ENCODE data around the gene CHST6.

DNA sequence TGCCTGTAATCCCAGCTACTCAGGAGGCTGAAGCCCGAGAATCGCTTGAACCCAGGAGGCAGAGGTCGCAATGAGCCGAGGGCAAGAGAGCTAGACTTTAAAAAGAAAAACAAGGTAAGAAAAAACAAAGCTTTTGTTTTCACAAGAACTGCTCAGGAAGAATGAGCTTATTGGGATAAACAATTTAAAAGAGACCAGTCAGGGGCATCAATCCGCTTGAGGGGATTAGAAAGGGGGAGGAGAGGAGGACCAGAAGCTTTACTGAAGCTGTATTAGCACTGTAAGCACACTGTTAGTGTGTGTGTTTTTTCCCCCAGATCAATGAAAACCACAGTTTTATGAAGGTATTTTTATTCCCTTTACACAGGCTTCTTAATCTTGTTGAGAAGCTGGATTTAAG, 39.6 kb downstream of the CHST6 start:
- TF ChIP-seq, protein P1, sequence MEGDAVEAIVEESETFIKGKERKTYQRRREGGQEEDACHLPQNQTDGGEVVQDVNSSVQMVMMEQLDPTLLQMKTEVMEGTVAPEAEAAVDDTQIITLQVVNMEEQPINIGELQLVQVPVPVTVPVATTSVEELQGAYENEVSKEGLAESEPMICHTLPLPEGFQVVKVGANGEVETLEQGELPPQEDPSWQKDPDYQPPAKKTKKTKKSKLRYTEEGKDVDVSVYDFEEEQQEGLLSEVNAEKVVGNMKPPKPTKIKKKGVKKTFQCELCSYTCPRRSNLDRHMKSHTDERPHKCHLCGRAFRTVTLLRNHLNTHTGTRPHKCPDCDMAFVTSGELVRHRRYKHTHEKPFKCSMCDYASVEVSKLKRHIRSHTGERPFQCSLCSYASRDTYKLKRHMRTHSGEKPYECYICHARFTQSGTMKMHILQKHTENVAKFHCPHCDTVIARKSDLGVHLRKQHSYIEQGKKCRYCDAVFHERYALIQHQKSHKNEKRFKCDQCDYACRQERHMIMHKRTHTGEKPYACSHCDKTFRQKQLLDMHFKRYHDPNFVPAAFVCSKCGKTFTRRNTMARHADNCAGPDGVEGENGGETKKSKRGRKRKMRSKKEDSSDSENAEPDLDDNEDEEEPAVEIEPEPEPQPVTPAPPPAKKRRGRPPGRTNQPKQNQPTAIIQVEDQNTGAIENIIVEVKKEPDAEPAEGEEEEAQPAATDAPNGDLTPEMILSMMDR (IDR thresholded peaks at IDR 0.05; ENCODE audit: extremely low read depth in 1 of 2, insufficient read depth in 1 of 2, low read depth in 1 of 2, low read length in 2 of 2) = no peak
- TF ChIP-seq POLR2A (IDR thresholded peaks at IDR 0.05; ENCODE audit: low read depth, low read length) (no peak), JUN (IDR thresholded peaks at IDR 0.05; ENCODE audit: borderline replicate concordance, insufficient read depth, insufficient read length, low read depth) (no peak), FOS (IDR thresholded peaks at IDR 0.05; ENCODE audit: borderline replicate concordance, insufficient read depth, low read length) (no peak), POLR2AphosphoS5 (IDR thresholded peaks at IDR 0.05; ENCODE audit: insufficient read depth, low read depth, low read length) (no peak), EZH2 (IDR thresholded peaks at IDR 0.05; ENCODE audit: borderline replicate concordance, low read depth, low read length, severe bottlenecking) (no peak), GATA2 (IDR thresholded peaks at IDR 0.05; ENCODE audit: insufficient read depth, insufficient read length, low read depth, low read length) (no peak)
- TF ChIP-seq, protein P2, sequence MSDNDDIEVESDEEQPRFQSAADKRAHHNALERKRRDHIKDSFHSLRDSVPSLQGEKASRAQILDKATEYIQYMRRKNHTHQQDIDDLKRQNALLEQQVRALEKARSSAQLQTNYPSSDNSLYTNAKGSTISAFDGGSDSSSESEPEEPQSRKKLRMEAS (IDR thresholded peaks at IDR 0.05; ENCODE audit: insufficient read depth, insufficient read length) = no peak
